OCI-LY1 (cell line): ENCODE data around the gene TRIM22.

Experiments
- CTCF ChIP-seq: fragments of 200-600 bp; sonication (generic), shearing (Covaris generic); IDR thresholded peaks from 2 replicates; pipeline ENCODE4 v1.5.1; 2017; ENCODE audit warnings: mild to moderate bottlenecking, antibody characterized with exemption, low read length, moderate library complexity, mixed read lengths
- EZH2 ChIP-seq: fragments of 200-600 bp; sonication (generic), shearing (Covaris generic); IDR thresholded peaks from 2 replicates; pipeline ENCODE4 v1.8.0; 2017; ENCODE audit warnings: borderline replicate concordance, mixed run types, mild to moderate bottlenecking, antibody characterized with exemption, low read length, moderate library complexity, mixed read lengths

GRCh38 chr11:5705688-5706087 lies 16.1 kb downstream of the TRIM22 start:
- TF ChIP-seq CTCF (no peak), EZH2 (no peak)
